Activated effector memory CD4-positive, alpha-beta T cell treated with Interleukin-2 at 50 U/mL for 16 hours (primary cell): Measurements from ENCODE around the gene FOXO6.
"Not testable (repeated sequence)": the region's sequence is repeated elsewhere in the genome, so short reads cannot be mapped to it uniquely, and the experiment has no call there.

Experiments
- DNase-seq: peaks from one replicate; pipeline ENCODE4 v3.0.0-alpha.2; 2020

FOXO6 gene

DNA sequence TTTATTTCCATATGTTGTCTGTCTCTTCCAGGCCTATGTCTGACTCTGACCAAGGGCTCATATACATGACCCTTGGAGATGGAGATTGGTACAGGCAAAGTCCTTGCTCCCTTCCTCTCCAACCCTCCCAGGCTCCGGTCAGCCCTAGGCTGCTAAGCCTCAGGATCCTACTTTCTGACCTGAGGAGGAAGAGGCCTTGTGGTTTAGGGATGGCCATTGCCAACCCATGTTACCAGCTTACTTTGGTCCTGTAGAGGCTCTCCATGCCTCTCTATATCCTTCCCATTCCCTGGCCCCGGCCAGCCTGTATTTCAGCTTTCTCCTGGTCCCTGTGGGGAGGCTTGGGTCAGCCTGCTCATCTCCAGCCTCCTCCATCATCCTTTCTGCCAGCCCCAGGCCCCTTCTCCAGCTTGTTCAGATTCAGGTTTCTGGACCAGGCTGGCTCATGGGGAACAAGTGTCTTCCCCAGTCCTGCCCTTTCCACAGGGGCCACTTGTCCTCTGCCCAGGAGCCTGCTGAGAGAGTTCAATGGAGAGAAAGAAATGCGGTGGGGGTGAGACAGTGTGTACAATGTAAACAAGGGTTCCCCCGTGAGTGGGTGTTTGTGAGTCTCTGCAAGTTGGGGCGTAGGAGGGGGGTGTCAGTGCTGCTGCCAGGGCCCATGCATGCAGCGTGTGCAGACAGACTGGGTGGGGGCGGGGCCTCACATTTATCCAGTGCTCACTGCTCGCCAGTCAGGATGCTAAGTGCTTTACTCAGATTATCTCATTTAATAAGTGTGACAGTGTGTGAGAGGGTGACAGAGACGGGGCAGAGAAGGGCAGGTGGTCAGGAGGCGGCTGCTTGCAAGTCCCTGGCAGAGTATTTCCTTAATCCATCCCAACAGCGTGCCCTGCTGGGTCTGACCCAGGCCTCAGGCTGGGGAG is 31.3 kb upstream of the FOXO6 start:
- no peak for DNase-seq

GRCh38 chr1:41330588-41331545 is 30.4 kb upstream of the FOXO6 start:
- no peak for DNase-seq

DNA sequence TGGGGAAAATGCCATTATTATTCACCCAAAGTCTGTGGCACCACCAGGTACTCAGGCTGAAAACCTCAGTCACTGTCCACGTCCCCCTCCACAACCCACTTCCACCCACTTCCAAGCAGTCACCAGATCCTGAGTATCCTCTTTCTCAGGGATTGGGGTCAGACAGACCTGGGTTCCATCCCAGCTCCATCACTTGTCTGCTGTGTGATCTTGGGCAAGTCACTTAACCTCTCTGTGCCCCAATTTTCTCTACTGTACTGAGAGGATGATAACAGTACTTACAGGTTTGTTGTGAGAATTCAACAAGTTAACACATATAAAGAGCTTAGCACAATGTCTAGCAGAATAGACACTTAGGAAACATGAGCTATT is 29.7 kb upstream of the FOXO6 start:
- DNase-seq: no peak

DNA sequence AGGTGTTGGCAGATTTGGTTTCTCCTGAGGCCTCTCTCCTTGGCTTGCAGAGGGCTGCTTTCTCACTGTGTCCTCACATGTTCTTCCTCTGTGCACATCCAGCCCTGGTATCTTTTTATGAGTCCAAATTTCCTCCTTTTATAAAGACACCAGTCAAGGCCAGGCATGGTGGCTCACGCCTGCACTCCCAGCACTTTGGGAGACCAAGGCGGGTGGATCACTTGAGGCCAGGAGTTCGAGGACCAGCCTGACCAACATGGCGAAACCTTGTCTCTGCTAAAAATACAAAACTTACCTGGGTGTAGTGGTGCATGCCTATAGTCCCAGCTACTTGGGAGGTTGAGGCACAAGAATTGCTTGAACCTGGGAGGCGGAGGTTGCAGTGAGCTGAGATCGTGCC is 29.1 kb upstream of the FOXO6 start:
- DNase-seq: not testable (repeated sequence)

- DNase-seq: no peak
Observed at GRCh38 chr1:41333146-41333784, 28.0 kb upstream of the FOXO6 start.

DNA sequence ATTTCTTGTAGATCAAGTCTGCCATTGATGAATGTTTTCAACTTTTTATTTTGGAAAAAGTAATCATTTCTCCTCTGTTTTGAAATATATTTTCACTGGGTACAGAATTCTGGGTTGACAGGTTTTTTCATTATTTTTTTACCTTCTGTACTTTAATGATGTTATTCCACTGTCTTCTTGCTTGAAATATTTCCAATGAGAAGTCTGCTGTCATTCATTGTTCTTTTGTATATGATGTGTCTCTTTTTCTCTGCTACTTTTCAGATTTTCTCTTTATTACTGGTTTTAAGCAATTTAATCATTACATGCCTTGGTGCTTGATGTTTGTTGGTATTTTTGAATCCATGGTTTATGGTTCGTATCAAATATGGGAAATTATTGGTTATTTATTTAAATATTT is 22.4 kb upstream of the FOXO6 start:
- DNase-seq: no peak

DNA sequence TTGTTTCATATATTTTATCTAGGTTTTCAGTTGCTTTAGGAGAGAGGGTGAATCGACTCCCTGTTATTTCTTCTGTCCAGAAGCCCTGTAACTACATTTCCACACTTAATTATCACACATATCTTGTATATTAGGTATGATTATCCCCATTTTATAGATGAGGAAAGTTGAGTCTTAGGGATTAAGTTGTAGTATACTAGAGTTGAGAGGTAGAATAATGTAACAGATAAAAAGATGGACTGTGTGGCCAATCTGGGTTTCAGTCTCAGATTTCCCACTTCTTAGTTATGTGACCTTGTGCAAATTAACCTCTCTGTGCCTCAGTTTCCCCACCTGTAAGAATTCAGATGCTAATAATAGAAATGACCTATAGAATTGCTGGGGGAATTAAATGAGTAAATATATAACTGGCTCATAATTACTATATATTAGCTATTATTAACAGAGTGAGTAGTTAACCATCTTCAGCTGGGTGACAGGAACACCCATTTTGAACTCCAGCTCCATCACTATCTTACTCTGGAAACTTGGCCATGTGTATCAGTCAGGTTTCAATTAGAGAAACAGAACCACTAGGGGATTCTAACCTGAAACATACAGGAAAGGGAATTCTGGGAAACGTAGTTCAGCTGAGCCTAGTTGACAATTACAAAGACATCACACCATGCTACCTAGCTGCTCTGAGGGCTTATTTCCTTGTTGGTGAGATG is 20.4 kb upstream of the FOXO6 start:
- DNase-seq: no peak

- DNase-seq: no peak
Observed at GRCh38 chr1:41341365-41341683, 19.9 kb upstream of the FOXO6 start.

- DNase-seq: no peak
Observed at GRCh38 chr1:41341772-41342562, 19.3 kb upstream of the FOXO6 start.

DNA sequence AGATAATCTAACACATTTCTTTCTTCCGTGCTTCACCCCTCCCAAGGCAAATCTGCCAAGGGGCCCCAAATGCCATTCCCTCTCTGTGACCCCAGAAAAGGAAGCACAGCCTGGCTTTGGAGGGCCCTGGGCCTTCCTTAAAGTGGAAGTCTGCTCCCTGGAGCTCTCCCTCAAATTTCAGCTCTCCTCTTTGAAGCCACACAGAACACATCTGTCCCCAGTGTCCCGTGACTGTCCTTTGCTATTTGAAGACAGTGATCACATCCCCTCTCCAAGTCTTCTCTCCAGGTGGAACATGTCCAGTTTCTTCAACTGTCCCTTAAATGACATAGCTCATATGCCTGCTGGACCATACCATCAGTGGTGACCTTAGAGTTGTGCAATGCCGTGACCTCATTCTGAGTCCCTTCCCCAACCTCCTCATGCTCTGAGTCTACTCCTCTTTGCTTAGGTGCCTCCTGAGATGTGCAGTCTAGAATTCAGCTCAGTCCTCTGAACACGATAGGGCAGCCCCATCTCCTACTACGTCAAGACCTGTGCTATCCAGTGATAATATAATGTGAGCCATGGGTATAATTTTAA is 18.4 kb upstream of the FOXO6 start:
- DNase-seq: no peak

DNA sequence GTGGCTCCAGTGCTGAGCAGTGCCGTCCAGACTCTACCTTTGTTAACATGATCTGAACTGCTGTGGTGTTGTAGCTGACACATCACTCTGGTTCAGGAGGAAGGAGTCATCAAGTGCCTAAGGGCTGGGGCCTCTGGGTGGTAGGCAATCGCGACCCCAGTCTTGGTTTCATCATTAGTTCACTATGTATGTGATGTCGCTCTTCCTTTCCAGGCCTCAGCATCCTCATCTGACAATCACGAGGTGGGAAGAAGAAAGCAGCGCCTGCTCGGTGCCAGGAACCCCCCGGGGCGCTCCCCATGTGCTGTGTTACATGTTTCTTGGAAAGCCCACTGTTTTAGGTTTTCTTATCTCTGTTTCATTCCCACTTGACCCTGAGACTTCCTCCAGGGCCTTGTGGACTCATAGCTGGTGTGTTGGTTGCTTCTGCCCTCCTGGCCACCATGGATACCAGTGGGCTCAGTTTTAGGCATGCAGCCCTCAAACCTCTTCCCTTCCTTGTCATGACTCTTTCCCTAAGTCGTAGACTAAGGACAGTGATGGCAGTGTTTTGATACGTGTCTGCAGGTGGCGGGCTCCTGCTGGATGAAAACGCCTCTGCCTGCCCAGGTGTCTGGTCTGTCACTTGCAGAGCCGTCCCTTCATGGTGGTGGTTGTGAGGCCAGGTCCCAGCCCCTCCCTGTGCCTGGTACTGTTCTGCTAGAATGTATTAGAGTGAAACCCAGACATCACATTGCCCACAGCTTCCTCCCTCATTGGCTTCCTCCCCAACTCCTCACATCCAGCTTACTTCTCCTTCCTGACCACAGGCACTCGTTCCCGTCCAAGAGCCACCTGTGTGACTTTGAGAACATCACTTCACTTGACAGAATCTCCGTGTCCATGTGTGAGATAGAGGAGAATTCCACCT is 17.2 kb upstream of the FOXO6 start:
- no peak for DNase-seq

- DNase-seq: no peak
Observed at GRCh38 chr1:41344708-41345159, 16.5 kb upstream of the FOXO6 start.

DNA sequence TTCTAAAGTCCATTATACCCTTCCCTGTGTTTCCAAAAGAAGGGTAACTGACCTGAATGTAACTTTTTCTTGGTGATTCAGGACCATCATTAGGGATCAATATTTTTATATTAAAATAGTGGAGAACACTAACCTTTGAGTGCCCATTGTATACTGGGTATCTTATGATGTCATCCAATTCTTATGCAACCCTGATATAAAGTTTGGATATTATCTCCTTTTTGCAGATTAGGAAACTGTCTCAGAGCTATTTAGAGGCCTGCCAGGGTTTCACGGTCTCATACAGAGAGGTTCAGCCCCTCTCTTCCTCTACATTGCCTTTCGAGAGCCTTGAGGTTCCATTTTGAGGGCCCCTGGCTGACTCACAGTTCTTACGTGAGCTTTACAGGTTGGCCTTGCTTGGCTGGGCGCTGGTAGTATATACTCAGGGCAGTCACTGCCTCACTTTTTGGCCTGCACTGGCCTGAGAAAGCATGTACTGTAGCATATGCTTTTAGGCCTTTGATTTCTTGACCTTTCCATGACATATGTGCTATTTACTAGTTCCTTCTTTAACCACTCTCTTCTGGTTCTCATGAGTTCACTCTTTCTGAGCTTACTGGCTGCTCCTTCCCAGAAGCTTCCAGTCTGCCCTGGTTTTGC is 15.7 kb upstream of the FOXO6 start:
- no peak for DNase-seq

DNA sequence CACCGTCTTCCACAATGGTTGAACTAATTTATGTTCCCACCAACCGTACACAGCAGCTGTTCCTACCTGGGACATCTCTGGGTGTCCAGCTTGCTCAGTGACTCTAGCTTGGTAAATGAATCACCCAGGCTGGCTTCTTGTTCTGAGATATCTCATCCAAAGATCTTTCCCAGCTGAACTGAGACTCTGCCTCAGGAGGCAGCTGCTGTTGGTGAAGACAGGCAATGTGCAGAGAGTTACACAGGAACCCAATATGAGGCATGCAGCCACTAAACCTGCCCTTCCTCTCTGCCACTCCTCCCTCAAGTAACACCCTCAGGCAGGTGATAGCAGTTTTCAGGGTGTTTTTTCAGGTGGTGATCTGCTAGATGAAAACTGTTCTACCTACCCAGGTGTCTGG is 14.0 kb upstream of the FOXO6 start:
- no peak for DNase-seq

- no peak for DNase-seq
Observed at GRCh38 chr1:41348394-41348793, 12.8 kb upstream of the FOXO6 start.

DNA sequence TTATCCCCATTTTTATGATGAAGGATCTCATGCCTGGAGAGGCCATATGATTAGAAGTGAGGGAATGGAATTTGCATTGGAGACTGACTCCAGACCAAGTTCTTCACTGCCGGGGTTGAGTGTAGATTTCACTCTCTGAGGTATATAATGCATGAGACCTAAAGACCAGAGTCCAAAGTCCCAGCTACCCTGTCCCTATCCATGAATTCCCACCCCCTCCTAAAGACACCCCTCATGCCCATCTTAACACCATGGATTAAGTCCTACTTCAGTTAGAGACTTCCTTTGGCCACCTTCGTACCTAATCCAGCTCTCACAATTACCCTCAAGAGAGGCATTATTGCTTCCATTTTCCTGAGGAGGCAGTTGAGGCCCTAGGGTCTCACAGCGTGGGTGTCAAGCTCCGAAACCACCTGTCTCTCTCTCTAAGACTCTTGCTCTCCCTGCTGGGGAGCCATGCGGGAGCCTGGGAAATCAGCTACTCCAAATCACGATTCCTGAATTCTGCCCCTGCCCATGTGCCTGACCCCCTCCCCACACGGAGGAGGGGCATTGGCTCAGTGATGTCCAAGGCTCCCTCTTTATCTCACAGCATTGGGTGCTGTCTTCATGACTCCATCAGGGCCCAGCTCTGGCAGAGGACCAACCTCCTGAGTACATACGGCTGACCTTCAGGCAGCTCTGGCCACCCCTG is 11.7 kb upstream of the FOXO6 start:
- no peak for DNase-seq

DNA sequence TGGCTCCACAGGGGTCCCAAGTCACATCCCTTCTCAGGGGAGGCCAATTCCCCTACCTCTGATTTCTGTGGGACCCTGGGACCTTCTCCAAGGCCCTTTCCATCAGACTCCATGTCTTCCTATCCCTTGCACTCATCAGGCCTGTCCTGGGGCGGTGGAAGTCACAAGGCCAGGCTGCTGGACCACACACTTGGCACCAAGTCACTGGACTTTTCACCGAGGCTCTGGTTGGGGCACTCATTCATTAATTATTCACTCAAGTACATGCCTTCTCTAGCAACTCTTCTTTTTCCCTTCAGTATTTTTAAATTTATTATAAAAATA is 11.2 kb upstream of the FOXO6 start:
- DNase-seq: no peak

DNA sequence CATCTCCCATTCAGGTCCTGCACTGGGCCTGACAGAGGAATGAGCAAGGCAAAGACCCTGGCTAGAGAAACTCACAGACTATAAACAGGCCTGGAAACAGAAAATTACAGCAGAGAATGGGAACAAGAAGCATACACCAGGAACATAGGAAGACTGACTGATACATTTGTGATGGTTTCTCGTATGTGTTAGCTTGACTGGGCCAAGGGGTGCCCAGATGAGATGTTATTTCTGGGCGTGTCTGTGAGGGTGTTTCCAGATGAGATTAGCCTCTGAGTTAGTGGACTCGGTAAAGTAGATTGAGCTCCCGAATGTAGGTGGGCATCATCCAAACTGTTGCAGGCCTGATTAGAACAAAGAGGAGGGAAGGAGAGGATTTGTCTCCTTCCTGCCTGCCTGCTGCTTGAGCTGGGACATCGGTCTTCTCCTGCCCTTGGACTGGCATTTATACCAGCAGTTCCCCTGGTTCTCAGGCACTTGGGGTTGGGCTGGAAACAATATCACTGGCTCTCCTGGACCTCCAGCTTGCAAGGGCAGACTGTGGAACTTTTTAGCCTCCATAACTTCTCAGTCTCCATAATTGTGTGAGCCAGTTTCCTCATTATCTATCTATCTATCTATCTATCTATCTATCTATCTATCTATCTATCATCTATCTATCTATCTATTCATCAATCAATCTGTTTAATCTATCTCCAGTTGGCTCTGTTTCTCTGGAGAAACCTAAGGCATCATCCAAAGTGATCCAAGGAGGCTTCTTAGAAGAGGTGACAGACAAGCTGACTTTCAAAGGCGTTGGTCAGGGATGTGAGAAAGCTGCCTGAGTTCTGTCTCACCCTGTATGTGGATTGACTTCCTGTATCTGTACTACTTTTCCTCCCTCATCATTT is 9.7 kb upstream of the FOXO6 start:
- DNase-seq: no peak
